ENCODE results near the gene PEA15. TPM values are rescaled to one million over a fixed set of nuclear protein-coding genes. Genes with fewer than 3 reads are reported as not detected.

Gene PEA15
- total RNA-seq, 2 donors from 2014 or later, result 28.3 to 32.8 TPM

- H3K9me3 Mint-ChIP-seq, result no peaks in the 10 kb centered on the region
- peaks cover 48% of the 10 kb centered on the region for H3K4me1 Mint-ChIP-seq (ENCODE audit: low read depth)
- no peak overlapping the region for H3K4me3 Mint-ChIP-seq
- ATAC-seq (replicated peaks in 1 of 2) (no peak), DNase-seq (no peak)
- no peak overlapping the region for H3K27ac Mint-ChIP-seq
- H3K27me3 Mint-ChIP-seq (ENCODE audit: low read depth), result peaks cover 22% of the 10 kb centered on the region
- H3K36me3 Mint-ChIP-seq (ENCODE audit: insufficient read depth in 2 of 2), result no peaks in the 10 kb centered on the region
Measured at GRCh38 chr1:160168016-160168415, 37.2 kb upstream of the PEA15 start.

- ATAC-seq (replicated peaks in 1 of 2) (no peak), DNase-seq (no peak)
- H3K4me3 Mint-ChIP-seq, result no peak overlapping the region
- H3K27ac Mint-ChIP-seq, result no peak overlapping the region
- H3K36me3 Mint-ChIP-seq (ENCODE audit: insufficient read depth in 2 of 2), result no peaks in the 10 kb centered on the region
- H3K9me3 Mint-ChIP-seq, result no peaks in the 10 kb centered on the region
- peaks cover 19% of the 10 kb centered on the region for H3K27me3 Mint-ChIP-seq (ENCODE audit: low read depth)
- H3K4me1 Mint-ChIP-seq (ENCODE audit: low read depth), result peaks cover 48% of the 10 kb centered on the region
Measured at GRCh38 chr1:160168609-160169369, 36.4 kb upstream of the PEA15 start.

DNA sequence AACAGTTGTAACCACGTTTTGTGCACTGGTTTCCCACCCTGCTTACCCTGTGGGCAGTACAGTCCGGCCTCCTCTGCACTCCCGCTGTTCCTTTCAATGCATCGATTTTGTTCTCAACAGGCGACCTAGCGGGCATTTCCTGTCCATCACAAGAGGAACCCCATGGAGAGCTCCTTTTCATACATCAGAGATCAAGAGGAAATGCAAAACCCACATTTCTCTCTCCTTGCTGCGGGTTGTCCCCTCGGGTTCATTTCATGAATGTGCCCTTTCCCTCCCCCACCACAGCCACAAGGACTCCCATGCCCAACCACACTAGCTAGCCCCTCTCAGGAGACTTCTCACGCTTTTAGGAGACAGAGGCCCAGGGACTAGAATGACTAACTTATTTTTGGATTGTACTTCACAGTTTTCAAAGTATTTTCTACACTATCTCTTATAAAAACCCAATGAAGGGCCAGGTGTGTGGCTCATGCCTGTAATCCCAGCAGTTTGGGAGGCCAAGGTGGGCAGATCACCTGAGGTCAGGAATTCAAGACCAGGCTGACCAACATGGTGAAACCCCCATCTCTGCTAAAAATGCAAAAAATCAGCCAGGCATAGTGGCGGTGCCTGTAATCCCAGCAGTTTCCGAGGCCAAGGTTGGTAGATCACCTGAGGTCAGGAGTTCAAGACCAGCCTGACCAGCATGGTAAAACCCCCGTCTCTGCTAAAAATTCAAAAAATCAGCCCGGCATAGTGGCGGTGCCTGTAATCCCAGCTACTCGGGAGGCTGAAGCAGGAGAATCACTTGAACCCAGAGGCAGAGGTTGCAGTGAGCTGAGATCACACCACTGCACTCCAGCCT lies 35.4 kb upstream of the PEA15 start:
- H3K4me3 Mint-ChIP-seq, result peak overlapping the region; percentile 40
- DNase-seq (peak; percentile 57 to 75), ATAC-seq (replicated peaks in 1 of 2) (peak; percentile 87)
- H3K9me3 Mint-ChIP-seq, result no peaks in the 10 kb centered on the region
- peaks cover 48% of the 10 kb centered on the region for H3K4me1 Mint-ChIP-seq (ENCODE audit: low read depth)
- no peak overlapping the region for H3K27ac Mint-ChIP-seq
- H3K36me3 Mint-ChIP-seq (ENCODE audit: insufficient read depth in 2 of 2), result no peaks in the 10 kb centered on the region
- H3K27me3 Mint-ChIP-seq (ENCODE audit: low read depth), result peaks cover 22% of the 10 kb centered on the region

GRCh38 chr1:160171354-160171753 lies 33.8 kb upstream of the PEA15 start:
- Mint-ChIP-seq H3K27me3 (ENCODE audit: low read depth) (peaks cover 22% of the 10 kb centered on the region), H3K4me3 (no peak overlapping the region), H3K36me3 (ENCODE audit: insufficient read depth in 2 of 2) (no peaks in the 10 kb centered on the region), H3K27ac (no peak overlapping the region), H3K9me3 (no peaks in the 10 kb centered on the region), H3K4me1 (ENCODE audit: low read depth) (peaks cover 38% of the 10 kb centered on the region)
- DNase-seq (no peak), ATAC-seq (replicated peaks in 1 of 2) (no peak)

GRCh38 chr1:160171980-160172379 lies 33.2 kb upstream of the PEA15 start:
- Mint-ChIP-seq H3K9me3 (no peaks in the 10 kb centered on the region), H3K4me1 (ENCODE audit: low read depth) (peaks cover 32% of the 10 kb centered on the region), H3K27me3 (ENCODE audit: low read depth) (peaks cover 22% of the 10 kb centered on the region), H3K36me3 (ENCODE audit: insufficient read depth in 2 of 2) (no peaks in the 10 kb centered on the region), H3K4me3 (no peak overlapping the region), H3K27ac (no peak overlapping the region)
- ATAC-seq (replicated peaks in 1 of 2) (no peak), DNase-seq (no peak)

- no peak for DNase-seq
- H3K36me3 Mint-ChIP-seq (ENCODE audit: insufficient read depth in 2 of 2), result no peaks in the 10 kb centered on the region
- no peaks in the 10 kb centered on the region for H3K4me1 Mint-ChIP-seq (ENCODE audit: low read depth)
- no peak for ATAC-seq (replicated peaks in 1 of 2)
- peaks cover 17% of the 10 kb centered on the region for H3K27me3 Mint-ChIP-seq (ENCODE audit: low read depth)
- no peak overlapping the region for H3K27ac Mint-ChIP-seq
- no peaks in the 10 kb centered on the region for H3K9me3 Mint-ChIP-seq
- H3K4me3 Mint-ChIP-seq, result no peak overlapping the region
Measured at GRCh38 chr1:160177231-160177630, 28.0 kb upstream of the PEA15 start.

DNA sequence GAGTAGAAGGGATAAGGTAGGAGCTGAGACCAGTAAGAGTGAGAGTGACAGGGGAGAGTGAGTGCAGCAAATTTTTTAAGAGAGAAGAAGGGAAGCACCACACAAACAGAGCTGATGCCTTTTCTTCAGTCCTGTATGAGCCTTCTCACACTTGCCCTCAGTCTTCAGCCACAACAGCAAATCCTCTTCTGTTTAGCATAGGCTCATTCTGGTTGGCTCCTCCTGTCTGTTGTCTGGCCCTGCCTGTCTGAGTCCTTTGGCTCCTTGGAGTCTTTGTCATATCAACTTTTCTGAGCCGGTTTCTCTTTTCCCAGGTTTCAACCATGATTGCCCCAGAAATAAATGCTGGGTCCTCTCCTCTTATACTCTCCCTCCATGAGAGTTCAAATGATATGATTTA lies 27.5 kb upstream of the PEA15 start:
- H3K36me3 Mint-ChIP-seq (ENCODE audit: insufficient read depth in 2 of 2), result no peaks in the 10 kb centered on the region
- ATAC-seq (replicated peaks in 1 of 2) (no peak), DNase-seq (no peak)
- H3K4me3 Mint-ChIP-seq, result no peak overlapping the region
- no peaks in the 10 kb centered on the region for H3K4me1 Mint-ChIP-seq (ENCODE audit: low read depth)
- H3K9me3 Mint-ChIP-seq, result no peaks in the 10 kb centered on the region
- H3K27ac Mint-ChIP-seq, result no peak overlapping the region
- H3K27me3 Mint-ChIP-seq (ENCODE audit: low read depth), result peaks cover 13% of the 10 kb centered on the region

DNA sequence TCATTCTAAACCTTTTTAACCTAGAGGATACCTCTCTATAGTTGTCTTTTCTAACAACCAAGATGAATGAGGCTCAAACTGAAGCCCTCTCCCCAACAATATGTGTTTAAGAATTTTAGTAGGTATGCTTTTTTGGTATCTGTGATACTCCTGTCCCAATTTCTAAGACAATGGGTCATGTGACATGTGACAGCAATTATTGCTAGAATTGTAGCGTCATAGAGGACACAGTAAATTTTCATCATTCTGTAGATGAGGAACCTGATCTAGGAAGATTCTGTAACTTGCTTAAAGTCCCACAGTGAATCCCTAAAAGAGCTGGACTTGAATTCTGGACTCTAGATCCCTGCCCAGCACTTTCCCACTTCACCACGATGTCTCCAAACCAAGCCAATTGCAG lies 26.5 kb upstream of the PEA15 start:
- ATAC-seq (replicated peaks in 1 of 2), result no peak

DNA sequence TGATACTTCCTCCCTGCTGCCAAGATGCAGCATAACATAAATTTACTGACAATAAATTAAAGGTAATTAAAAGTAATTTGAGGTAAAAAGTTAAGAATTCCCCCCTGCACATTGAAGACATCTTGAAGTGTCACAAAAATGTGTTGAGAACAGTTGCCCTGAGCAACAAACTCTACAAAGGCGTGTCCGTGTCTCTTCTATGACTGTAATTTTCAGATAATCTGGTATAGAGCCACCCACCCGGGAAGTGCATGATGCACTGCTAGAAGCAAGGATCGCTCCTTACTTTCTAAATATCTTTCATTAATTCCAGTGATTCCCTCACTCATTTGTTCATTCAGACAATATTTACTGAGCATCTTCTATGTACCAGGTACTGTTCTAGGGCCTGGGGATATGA lies 25.8 kb upstream of the PEA15 start:
- DNase-seq (no peak), ATAC-seq (replicated peaks in 1 of 2) (no peak)
- Mint-ChIP-seq H3K9me3 (no peaks in the 10 kb centered on the region), H3K27ac (no peak overlapping the region), H3K4me1 (ENCODE audit: low read depth) (no peaks in the 10 kb centered on the region), H3K27me3 (ENCODE audit: low read depth) (peaks cover 4% of the 10 kb centered on the region), H3K36me3 (ENCODE audit: insufficient read depth in 2 of 2) (no peaks in the 10 kb centered on the region), H3K4me3 (no peak overlapping the region)

More for the DNA sequence above, 26.5 kb upstream of the PEA15 start:
- Mint-ChIP-seq H3K27me3 (ENCODE audit: low read depth) (peaks cover 5% of the 10 kb centered on the region), H3K9me3 (no peaks in the 10 kb centered on the region), H3K4me3 (no peak overlapping the region), H3K36me3 (ENCODE audit: insufficient read depth in 2 of 2) (no peaks in the 10 kb centered on the region), H3K27ac (no peak overlapping the region), H3K4me1 (ENCODE audit: low read depth) (no peaks in the 10 kb centered on the region)
- no peak for DNase-seq

GRCh38 chr1:160186246-160186645 lies 18.9 kb upstream of the PEA15 start:
- Mint-ChIP-seq H3K9me3 (no peaks in the 10 kb centered on the region), H3K27ac (no peak overlapping the region), H3K4me1 (ENCODE audit: low read depth) (no peaks in the 10 kb centered on the region), H3K36me3 (ENCODE audit: insufficient read depth in 2 of 2) (no peaks in the 10 kb centered on the region), H3K4me3 (no peak overlapping the region), H3K27me3 (ENCODE audit: low read depth) (peaks cover 7% of the 10 kb centered on the region)
- DNase-seq, result no peak
- no peak for ATAC-seq (replicated peaks in 1 of 2)

DNA sequence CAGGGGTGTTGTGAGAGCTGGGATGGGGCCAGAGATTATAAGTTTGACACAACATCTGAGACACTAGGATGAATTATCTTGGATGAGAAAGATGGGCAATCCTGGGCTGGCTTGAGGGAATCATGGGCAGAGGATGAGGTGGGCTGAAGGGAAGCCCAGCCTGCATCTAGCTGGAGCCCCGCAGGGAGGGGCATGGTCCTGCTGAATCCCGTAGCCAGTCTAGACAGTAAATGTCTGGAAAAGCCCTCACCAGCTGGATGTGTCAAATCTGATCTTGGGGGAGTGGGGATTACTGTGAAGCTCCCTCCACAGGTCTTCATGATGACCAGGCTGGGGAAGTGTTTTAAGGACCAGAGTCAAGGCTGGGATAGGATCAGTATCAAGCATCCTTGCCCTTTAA lies 18.5 kb upstream of the PEA15 start:
- DNase-seq (no peak), ATAC-seq (replicated peaks in 1 of 2) (no peak)
- Mint-ChIP-seq H3K4me3 (no peak overlapping the region), H3K27ac (no peak overlapping the region), H3K36me3 (ENCODE audit: insufficient read depth in 2 of 2) (no peaks in the 10 kb centered on the region), H3K9me3 (no peaks in the 10 kb centered on the region), H3K4me1 (ENCODE audit: low read depth) (no peaks in the 10 kb centered on the region), H3K27me3 (ENCODE audit: low read depth) (peaks cover 7% of the 10 kb centered on the region)

DNA sequence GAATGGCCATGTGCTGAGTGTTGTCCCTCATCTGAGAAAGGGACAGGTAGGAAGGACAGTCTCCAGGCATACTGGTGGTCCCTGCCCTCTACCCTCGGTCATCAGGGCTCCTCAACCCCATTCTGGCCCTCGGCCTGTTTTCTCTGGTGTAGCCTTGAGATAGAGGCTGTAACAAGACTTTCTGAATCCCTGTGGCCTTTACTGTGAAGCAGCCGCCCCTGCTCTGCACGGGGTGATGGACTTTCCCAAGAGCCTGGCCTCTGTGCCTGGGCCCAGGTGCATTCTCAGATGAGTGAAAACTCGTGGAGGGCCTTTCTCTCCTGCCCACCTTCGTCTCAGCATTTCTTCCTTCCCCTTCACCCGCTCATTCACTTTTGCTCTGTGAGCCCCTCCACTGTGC lies 17.8 kb upstream of the PEA15 start:
- ATAC-seq (replicated peaks in 1 of 2) (no peak), DNase-seq (no peak)
- Mint-ChIP-seq H3K4me1 (ENCODE audit: low read depth) (no peaks in the 10 kb centered on the region), H3K36me3 (ENCODE audit: insufficient read depth in 2 of 2) (no peaks in the 10 kb centered on the region), H3K4me3 (no peak overlapping the region), H3K9me3 (no peaks in the 10 kb centered on the region), H3K27ac (no peak overlapping the region), H3K27me3 (ENCODE audit: low read depth) (peaks cover 7% of the 10 kb centered on the region)

- no peaks in the 10 kb centered on the region for H3K9me3 Mint-ChIP-seq
- no peak for DNase-seq
- no peaks in the 10 kb centered on the region for H3K4me1 Mint-ChIP-seq (ENCODE audit: low read depth)
- no peak overlapping the region for H3K4me3 Mint-ChIP-seq
- no peak overlapping the region for H3K27ac Mint-ChIP-seq
- H3K27me3 Mint-ChIP-seq (ENCODE audit: low read depth), result peaks cover 7% of the 10 kb centered on the region
- no peaks in the 10 kb centered on the region for H3K36me3 Mint-ChIP-seq (ENCODE audit: insufficient read depth in 2 of 2)
- no peak for ATAC-seq (replicated peaks in 1 of 2)
Measured at GRCh38 chr1:160188341-160188740, 16.8 kb upstream of the PEA15 start.

All from activated T-cell treated with anti-CD3 and anti-CD28 coated beads, Interleukin-2, amount 50 U/mL, for 72 hours (primary cell).